ENCODE data around the gene ATP6AP1. TPM values are rescaled to one million over a fixed set of nuclear protein-coding genes. Genes with fewer than 3 reads are reported as not detected.

Gene ATP6AP1
- polyA plus RNA-seq, 1 experiment, result 65.0 TPM

GRCh38 chrX:154413142-154413541 lies 15.3 kb upstream of the ATP6AP1 start:
- ChIA-PET POLR2A (no interaction called here), CTCF (no interaction called here)
- H3K27ac ChIP-seq (ENCODE audit: low read depth, low read length), result no peak overlapping the region
- H3K4me3 ChIP-seq (ENCODE audit: low read depth, low read length), result no peak overlapping the region
- H3K27me3 ChIP-seq (ENCODE audit: control insufficient read depth, insufficient read depth, low read length), result no peaks in the 10 kb centered on the region
- no peak for DNase-seq (ENCODE audit: low read depth, low spot score)
- TF ChIP-seq, protein P1, sequence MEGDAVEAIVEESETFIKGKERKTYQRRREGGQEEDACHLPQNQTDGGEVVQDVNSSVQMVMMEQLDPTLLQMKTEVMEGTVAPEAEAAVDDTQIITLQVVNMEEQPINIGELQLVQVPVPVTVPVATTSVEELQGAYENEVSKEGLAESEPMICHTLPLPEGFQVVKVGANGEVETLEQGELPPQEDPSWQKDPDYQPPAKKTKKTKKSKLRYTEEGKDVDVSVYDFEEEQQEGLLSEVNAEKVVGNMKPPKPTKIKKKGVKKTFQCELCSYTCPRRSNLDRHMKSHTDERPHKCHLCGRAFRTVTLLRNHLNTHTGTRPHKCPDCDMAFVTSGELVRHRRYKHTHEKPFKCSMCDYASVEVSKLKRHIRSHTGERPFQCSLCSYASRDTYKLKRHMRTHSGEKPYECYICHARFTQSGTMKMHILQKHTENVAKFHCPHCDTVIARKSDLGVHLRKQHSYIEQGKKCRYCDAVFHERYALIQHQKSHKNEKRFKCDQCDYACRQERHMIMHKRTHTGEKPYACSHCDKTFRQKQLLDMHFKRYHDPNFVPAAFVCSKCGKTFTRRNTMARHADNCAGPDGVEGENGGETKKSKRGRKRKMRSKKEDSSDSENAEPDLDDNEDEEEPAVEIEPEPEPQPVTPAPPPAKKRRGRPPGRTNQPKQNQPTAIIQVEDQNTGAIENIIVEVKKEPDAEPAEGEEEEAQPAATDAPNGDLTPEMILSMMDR (IDR thresholded peaks at IDR 0.05; ENCODE audit: low read depth, low read length), result no peak
- H3K9me3 ChIP-seq (ENCODE audit: control insufficient read depth, insufficient read depth, low read length), result no peaks in the 10 kb centered on the region

GRCh38 chrX:154417157-154417556 lies 11.3 kb upstream of the ATP6AP1 start:
- Histone ChIP-seq H3K27me3 (ENCODE audit: control insufficient read depth, insufficient read depth, low read length) (no peaks in the 10 kb centered on the region), H3K4me3 (ENCODE audit: low read depth, low read length) (no peak overlapping the region), H3K27ac (ENCODE audit: low read depth, low read length) (no peak overlapping the region), H3K9me3 (ENCODE audit: control insufficient read depth, insufficient read depth, low read length) (no peaks in the 10 kb centered on the region)
- ChIA-PET CTCF (no interaction called here), POLR2A (interaction anchor here (0.6 to 0.7 kb wide), 3 partner anchors 19 to 61 kb away, joined by 3 to 5 read pairs (median 5); no protein-coding TSS in a partner anchor)
- no peak for DNase-seq (ENCODE audit: low read depth, low spot score)
- TF ChIP-seq, protein P1 (IDR thresholded peaks at IDR 0.05; ENCODE audit: low read depth, low read length), result no peak

GRCh38 chrX:154419189-154419588 lies 9.3 kb upstream of the ATP6AP1 start:
- CTCF ChIA-PET, result no interaction called here
- TF ChIP-seq, protein P1 (IDR thresholded peaks at IDR 0.05; ENCODE audit: low read depth, low read length), result no peak
- no peak for DNase-seq (ENCODE audit: low read depth, low spot score)
- POLR2A ChIA-PET, result no interaction called here
- Histone ChIP-seq H3K27ac (ENCODE audit: low read depth, low read length) (no peak overlapping the region), H3K27me3 (ENCODE audit: control insufficient read depth, insufficient read depth, low read length) (no peaks in the 10 kb centered on the region), H3K4me3 (ENCODE audit: low read depth, low read length) (no peak overlapping the region), H3K9me3 (ENCODE audit: control insufficient read depth, insufficient read depth, low read length) (no peaks in the 10 kb centered on the region)

- Histone ChIP-seq H3K27me3 (ENCODE audit: control insufficient read depth, insufficient read depth, low read length) (no peaks in the 10 kb centered on the region), H3K27ac (ENCODE audit: low read depth, low read length) (no peak overlapping the region), H3K4me3 (ENCODE audit: low read depth, low read length) (no peak overlapping the region), H3K9me3 (ENCODE audit: control insufficient read depth, insufficient read depth, low read length) (no peaks in the 10 kb centered on the region)
- TF ChIP-seq, protein P1 (IDR thresholded peaks at IDR 0.05; ENCODE audit: low read depth, low read length), result no peak
- POLR2A ChIA-PET, result no interaction called here
- no peak for DNase-seq (ENCODE audit: low read depth, low spot score)
- CTCF ChIA-PET, result no interaction called here
Measured at GRCh38 chrX:154419688-154420401, 8.6 kb upstream of the ATP6AP1 start.

DNA sequence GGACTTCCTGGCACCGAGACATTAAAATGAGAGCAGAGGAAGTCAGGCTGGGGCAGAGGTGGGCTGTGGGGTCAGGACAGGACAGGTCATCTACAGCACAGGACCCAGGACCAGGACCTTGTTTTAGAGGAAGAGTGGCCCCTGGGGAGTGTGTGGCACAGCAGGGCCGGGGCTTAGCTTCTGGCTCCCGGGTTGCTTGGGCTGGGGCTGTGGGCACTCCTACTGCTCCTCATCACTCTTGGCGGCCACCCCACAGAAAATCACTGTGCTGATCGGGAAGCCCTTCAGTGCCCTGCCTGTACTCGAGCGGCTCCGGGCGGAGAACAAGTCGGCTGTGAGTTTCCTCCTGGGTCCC lies 8.1 kb upstream of the ATP6AP1 start:
- CTCF ChIA-PET, result no interaction called here
- Histone ChIP-seq H3K27ac (ENCODE audit: low read depth, low read length) (no peak overlapping the region), H3K9me3 (ENCODE audit: control insufficient read depth, insufficient read depth, low read length) (no peaks in the 10 kb centered on the region), H3K4me3 (ENCODE audit: low read depth, low read length) (no peak overlapping the region), H3K27me3 (ENCODE audit: control insufficient read depth, insufficient read depth, low read length) (no peaks in the 10 kb centered on the region)
- DNase-seq (ENCODE audit: low read depth, low spot score), result no peak
- TF ChIP-seq, protein P1 (IDR thresholded peaks at IDR 0.05; ENCODE audit: low read depth, low read length), result no peak
- POLR2A ChIA-PET, result no interaction called here

Data from AG04450 (cell line).